ENCODE data around the gene SUFU. TPM values are rescaled to one million over a fixed set of nuclear protein-coding genes. Genes with fewer than 3 reads are reported as not detected.

Gene SUFU
- total RNA-seq, 1 experiment from 2014 or later, result 1.8 TPM

- no peak for DNase-seq (ENCODE audit: low read depth, low spot score)
- in situ Hi-C loops (cut with HindIII; ENCODE audit: low pct_unique_long_range_greater_than_20kb, low sequenced_read_pairs), result no loop called here
Observed at GRCh38 chr10:102675011-102675665, 171.4 kb downstream of the SUFU start.

- no peak for DNase-seq (ENCODE audit: low read depth, low spot score)
- in situ Hi-C loops (cut with HindIII; ENCODE audit: low pct_unique_long_range_greater_than_20kb, low sequenced_read_pairs), result no loop called here
Observed at GRCh38 chr10:102675666-102676533, 172.1 kb downstream of the SUFU start.

- in situ Hi-C loops (cut with HindIII; ENCODE audit: low pct_unique_long_range_greater_than_20kb, low sequenced_read_pairs), result no loop called here
Observed at GRCh38 chr10:102676534-102677315, 173.0 kb downstream of the SUFU start.

GRCh38 chr10:102677331-102678067 lies 173.7 kb downstream of the SUFU start:
- no peak for DNase-seq (ENCODE audit: low read depth, low spot score)
- in situ Hi-C loops (cut with HindIII; ENCODE audit: low pct_unique_long_range_greater_than_20kb, low sequenced_read_pairs), result no loop called here

More at GRCh38 chr10:102676534-102677315, 173.0 kb downstream of the SUFU start:
- DNase-seq (ENCODE audit: low read depth, low spot score), result no peak

- in situ Hi-C loops (cut with HindIII; ENCODE audit: low pct_unique_long_range_greater_than_20kb, low sequenced_read_pairs), result no loop called here
- no peak for DNase-seq (ENCODE audit: low read depth, low spot score)
Observed at GRCh38 chr10:102678068-102678400, 174.3 kb downstream of the SUFU start.

- in situ Hi-C loops (cut with HindIII; ENCODE audit: low pct_unique_long_range_greater_than_20kb, low sequenced_read_pairs), result no loop called here
- DNase-seq (ENCODE audit: low read depth, low spot score), result peak; percentile 71
Observed at GRCh38 chr10:102678842-102679289, 175.1 kb downstream of the SUFU start.

GRCh38 chr10:102679596-102679995 lies 175.8 kb downstream of the SUFU start:
- no peak for DNase-seq (ENCODE audit: low read depth, low spot score)
- in situ Hi-C loops (cut with HindIII; ENCODE audit: low pct_unique_long_range_greater_than_20kb, low sequenced_read_pairs), result no loop called here

GRCh38 chr10:102681696-102682095 lies 177.9 kb downstream of the SUFU start:
- in situ Hi-C loops (cut with HindIII; ENCODE audit: low pct_unique_long_range_greater_than_20kb, low sequenced_read_pairs), result no loop called here
- DNase-seq (ENCODE audit: low read depth, low spot score), result no peak

- in situ Hi-C loops (cut with HindIII; ENCODE audit: low pct_unique_long_range_greater_than_20kb, low sequenced_read_pairs), result no loop called here
- no peak for DNase-seq (ENCODE audit: low read depth, low spot score)
Observed at GRCh38 chr10:102682416-102682815, 178.6 kb downstream of the SUFU start.

- no peak for DNase-seq (ENCODE audit: low read depth, low spot score)
- in situ Hi-C loops (cut with HindIII; ENCODE audit: low pct_unique_long_range_greater_than_20kb, low sequenced_read_pairs), result no loop called here
Observed at GRCh38 chr10:102682981-102683380, 179.2 kb downstream of the SUFU start.

Small RNA genes within 50 kb of the gene (small RNA-seq; reads per million reads assigned to genes)
- 0 reads per million in 2 experiments for gene RNU6-43P

Other genes starting within 250 kb of the SUFU start
- 10.3 and 13.0 TPM in 2 replicates for gene NFKB2, start 108.3 kb upstream of the SUFU start, total RNA-seq (2014; rRNA removed; shearing (Covaris generic))
- gene PSD, start 85.2 kb upstream of the SUFU start, total RNA-seq (2014; rRNA removed; shearing (Covaris generic)), result 0.40 and 0.61 TPM in 2 replicates
- 6.5 and 8.4 TPM in 2 replicates for gene FBXL15, start 83.1 kb upstream of the SUFU start, total RNA-seq (2014; rRNA removed; shearing (Covaris generic))
- gene CUEDC2, start 71.4 kb upstream of the SUFU start, total RNA-seq (2014; rRNA removed; shearing (Covaris generic)), result 24.3 and 26.6 TPM in 2 replicates
- not detected in 2 replicates for gene C10orf95, start 52.4 kb upstream of the SUFU start, total RNA-seq (2014; rRNA removed; shearing (Covaris generic))
- 67.1 and 85.6 TPM in 2 replicates for gene ACTR1A, start 1.3 kb upstream of the SUFU start, total RNA-seq (2014; rRNA removed; shearing (Covaris generic))
- 11.7 and 21.6 TPM in 2 replicates for gene TRIM8, start 140.5 kb downstream of the SUFU start, total RNA-seq (2014; rRNA removed; shearing (Covaris generic))
- gene ARL3, start 210.4 kb downstream of the SUFU start, total RNA-seq (2014; rRNA removed; shearing (Covaris generic)), result 2.6 and 2.8 TPM in 2 replicates
- gene SFXN2, start 210.7 kb downstream of the SUFU start, total RNA-seq (2014; rRNA removed; shearing (Covaris generic)), result 2.3 and 5.0 TPM in 2 replicates
- 12.8 TPM in 2 replicates for gene WBP1L, start 240.0 kb downstream of the SUFU start, total RNA-seq (2014; rRNA removed; shearing (Covaris generic))